D721Med (cell line): ENCODE data around the gene DLG5.

Experiments
- DNase-seq: peaks from one replicate; pipeline ENCODE4 v3.0.0; 2011; ENCODE audit warnings: low spot score; ENCODE audit not compliant: insufficient read length
- FAIRE-seq: peaks from 2 replicates; lab custom pipeline; 2011; peaks lifted over from hg19 to GRCh38; lab: Jason Lieb, UNC
- TF ChIP-seq, protein P1 (sequence below): IDR thresholded peaks from 2 replicates; pipeline ENCODE4 v1.5.1; 2012; ENCODE audit warnings: mild to moderate bottlenecking, control low read depth; ENCODE audit not compliant: insufficient read depth; ENCODE audit errors: missing control alignments

DLG5 gene

DNA sequence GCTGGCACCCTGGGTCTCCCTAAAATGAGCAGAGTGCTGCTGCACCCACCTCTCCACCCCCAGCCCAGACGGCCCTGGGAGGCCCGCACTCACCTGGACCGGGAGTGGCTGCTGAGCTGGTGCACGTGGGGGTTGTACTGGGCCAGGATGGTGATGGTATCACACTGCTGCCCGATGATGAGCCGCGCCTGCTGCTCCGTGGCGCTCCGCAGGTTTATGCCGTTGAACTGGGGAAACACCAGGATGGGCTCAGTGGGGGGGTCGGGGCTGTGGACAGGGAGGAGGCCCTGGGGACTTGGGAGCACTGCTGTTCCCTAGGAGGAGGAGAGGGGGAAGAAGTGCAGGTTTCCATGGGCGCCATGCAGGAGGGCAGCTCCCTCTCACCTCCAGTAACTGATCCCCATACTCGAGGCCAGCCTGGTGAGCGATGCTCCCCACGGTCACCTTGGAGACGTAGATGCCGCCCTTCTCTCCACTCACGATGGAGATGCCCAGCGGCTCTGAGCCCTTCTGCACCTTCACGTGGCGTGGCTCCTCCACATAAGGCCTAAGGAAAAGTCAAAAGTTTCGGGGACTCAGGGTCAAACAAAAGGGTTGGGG, 114.6 kb downstream of the DLG5 start:
- FAIRE-seq: no peak
- no peak for DNase-seq
- TF ChIP-seq, protein P1, sequence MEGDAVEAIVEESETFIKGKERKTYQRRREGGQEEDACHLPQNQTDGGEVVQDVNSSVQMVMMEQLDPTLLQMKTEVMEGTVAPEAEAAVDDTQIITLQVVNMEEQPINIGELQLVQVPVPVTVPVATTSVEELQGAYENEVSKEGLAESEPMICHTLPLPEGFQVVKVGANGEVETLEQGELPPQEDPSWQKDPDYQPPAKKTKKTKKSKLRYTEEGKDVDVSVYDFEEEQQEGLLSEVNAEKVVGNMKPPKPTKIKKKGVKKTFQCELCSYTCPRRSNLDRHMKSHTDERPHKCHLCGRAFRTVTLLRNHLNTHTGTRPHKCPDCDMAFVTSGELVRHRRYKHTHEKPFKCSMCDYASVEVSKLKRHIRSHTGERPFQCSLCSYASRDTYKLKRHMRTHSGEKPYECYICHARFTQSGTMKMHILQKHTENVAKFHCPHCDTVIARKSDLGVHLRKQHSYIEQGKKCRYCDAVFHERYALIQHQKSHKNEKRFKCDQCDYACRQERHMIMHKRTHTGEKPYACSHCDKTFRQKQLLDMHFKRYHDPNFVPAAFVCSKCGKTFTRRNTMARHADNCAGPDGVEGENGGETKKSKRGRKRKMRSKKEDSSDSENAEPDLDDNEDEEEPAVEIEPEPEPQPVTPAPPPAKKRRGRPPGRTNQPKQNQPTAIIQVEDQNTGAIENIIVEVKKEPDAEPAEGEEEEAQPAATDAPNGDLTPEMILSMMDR: no peak

DNA sequence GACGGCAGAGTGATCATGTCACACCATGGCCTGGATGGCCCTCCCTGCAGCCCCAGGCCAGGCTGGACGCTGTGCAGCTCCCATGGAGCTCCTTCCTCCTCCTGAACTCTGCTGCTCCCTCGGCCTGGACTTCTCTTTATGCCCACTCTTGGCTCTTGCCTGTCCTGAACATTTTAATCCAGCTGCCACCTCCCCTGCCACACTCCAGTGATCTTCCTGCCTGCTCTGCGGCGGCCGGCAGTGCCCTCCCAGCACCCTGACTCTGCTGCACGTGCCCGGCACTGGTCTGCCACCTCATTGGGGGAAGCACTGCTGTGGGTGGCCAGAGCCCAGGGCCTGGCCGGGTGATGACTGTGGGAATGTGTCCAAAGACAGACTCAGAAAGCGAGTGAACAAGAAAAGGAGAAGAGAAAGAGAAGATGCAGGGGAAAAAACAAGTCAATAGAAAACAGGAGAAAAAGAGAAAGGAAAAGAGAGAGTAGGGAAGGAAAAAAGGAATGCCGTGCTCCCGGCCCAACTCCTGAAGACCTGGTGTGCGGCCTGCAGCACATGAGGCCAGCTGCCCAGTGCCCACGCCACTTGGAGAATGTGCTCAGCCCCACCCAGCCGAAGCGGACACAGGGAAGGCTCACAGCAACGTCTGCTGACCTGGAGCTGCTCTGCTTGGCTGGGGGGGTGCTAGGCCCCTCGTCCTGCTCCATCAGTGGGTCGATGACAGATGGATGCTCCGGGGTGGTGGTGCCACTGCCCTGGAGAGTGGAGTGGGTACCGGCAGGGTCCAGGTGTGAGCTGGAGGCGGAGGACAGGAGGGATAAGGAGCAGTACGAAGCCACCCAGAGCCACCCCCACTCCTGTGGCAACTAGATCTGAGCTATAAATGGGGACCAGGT, 115.9 kb downstream of the DLG5 start:
- DNase-seq: no peak
- no peak for FAIRE-seq
- TF ChIP-seq, protein P1: no peak

DNA sequence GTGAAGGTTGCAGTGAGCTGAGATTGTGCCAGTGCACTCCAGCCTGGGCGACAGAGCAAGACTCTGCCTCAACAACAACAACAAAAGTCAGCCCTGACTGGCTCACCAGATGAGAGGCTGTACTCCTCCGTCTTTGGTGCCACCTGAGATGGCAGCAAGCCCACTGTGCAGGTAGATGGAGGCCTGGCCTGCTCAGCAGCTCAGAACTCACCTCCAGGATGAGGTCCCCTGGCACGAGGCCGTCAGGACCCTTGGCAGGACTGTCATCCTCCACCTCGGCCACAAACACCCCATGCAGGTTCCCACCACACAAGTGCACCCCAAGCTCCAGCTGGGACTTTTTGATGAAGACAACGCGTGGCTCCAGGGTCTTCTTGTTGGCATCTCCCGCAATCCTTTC, 117.2 kb downstream of the DLG5 start:
- TF ChIP-seq, protein P1: no peak
- FAIRE-seq: no peak
- DNase-seq: no peak

DNA sequence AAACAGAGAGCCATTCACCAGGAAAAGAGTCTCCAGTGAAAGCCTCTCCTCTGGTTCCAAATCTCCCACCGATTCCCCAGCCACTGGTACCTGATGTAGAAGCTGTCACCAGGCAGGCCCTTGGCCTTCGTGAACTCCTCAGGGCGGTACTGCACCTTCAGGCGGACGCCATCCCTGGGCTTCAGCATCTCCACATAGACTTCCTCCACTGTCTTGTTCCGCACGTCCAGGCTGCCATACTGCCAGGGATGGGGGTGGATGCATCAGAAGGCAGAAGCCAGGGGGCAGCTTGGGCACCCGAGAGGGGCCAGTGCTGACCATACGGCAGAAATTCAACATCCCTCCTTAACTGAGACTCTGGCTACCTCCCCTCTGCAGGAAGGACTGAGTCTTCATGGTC, 118.8 kb downstream of the DLG5 start:
- TF ChIP-seq, protein P1: no peak
- DNase-seq (no peak), FAIRE-seq (no peak)

DNA sequence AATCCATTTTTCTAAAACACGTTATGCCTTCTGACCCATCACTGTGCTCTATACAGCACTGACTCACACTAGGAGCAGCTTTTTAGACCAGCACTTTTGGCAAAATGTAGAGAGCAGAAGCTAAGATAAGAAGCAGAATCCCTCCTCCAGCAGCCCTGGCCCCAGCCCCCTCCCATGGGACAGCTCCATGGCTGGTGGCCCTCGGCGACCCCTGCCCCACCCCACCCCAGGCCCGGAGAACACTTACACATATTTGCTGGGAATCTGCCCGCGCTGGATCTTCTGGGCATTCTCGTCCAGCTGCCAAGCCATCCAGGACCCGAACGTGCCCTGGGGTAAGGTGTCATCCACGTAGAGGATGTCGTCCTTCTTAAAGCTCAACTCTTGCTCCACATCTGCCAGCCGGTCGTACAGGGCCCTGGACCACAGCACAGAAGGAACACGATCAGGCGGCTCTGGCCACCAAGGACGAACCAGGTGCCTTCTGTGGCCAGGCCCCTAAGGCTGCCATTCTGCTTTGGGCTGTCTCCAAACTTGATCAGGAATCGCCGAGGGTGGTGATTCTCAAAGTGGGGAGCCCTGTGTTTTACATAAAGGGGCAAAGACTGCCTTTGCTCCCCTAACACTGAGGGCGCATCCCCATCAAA, 119.9 kb downstream of the DLG5 start:
- DNase-seq: no peak
- FAIRE-seq: no peak
- TF ChIP-seq, protein P1: no peak

DNA sequence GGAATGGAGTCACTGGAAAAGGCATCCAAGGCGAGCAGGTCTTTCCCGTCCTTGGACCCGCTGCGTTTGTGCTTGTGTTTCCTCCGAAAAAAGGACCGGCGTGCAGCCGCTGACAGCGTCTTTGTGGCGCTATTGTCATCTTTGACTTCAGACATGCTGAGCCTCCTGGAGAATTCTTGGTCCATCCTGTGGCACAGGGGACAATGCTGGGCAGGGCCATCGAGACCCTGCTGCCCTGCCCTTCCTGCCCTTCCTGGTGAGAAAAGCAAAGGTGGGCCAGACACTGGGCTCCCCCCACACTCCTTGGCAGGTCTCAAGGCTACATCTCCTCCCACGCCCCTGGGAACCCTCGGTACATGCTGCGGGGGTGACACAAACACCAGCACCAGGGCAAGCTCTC, 120.9 kb downstream of the DLG5 start:
- FAIRE-seq: no peak
- no peak for DNase-seq
- TF ChIP-seq, protein P1: no peak
